ENCODE data around the gene LGALS16. TPM values are rescaled to one million over a fixed set of nuclear protein-coding genes. Genes with fewer than 3 reads are reported as not detected.
"Not testable (repeated sequence)": the region's sequence is repeated elsewhere in the genome, so short reads cannot be mapped to it uniquely, and the experiment has no call there.

The LGALS16 gene, protein sequence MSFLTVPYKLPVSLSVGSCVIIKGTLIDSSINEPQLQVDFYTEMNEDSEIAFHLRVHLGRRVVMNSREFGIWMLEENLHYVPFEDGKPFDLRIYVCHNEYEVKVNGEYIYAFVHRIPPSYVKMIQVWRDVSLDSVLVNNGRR
- not detected for total RNA-seq
- not detected for polyA plus RNA-seq (ENCODE audit: insufficient read depth in 1 of 8, insufficient read length in 8 of 8, low replicate concordance in 1 of 8)
- long read RNA-seq, donor 1: 0 reads
- long read RNA-seq, donor 2: 0 reads
- long read RNA-seq, donor 3: 0 reads
- long read RNA-seq, donor 4: 0 reads
- long read RNA-seq, donor 5: 0 reads
- long read RNA-seq, donor 6: 0 reads
- long read RNA-seq, donor 7: 0 reads
- long read RNA-seq, donor 8: 0 reads
- long read RNA-seq, donor 9: 0 reads
- long read RNA-seq, donor 10: 0 reads
- long read RNA-seq, donor 11: 0 reads

- no peaks in the 10 kb centered on the region for H3K9me3 ChIP-seq (replicated peaks; ENCODE audit: control insufficient read depth, low read depth, low read length)
- no CpG with 5 or more reads among the region's 3 CpGs for WGBS (ENCODE audit: insufficient coverage)
- no peaks in the 10 kb centered on the region for H3K4me1 ChIP-seq (ENCODE audit: control insufficient read depth, insufficient read depth, low read length)
- no peaks in the 10 kb centered on the region for H3K27me3 ChIP-seq (ENCODE audit: control insufficient read depth, insufficient read depth, low read length)
- no peak within 1 kb of the TSS for H3K27ac ChIP-seq (ENCODE audit: low read length)
- no peak for DNase-seq
- H3K36me3 ChIP-seq (ENCODE audit: control insufficient read depth, insufficient read depth, low read length): no peaks in the 10 kb centered on the region
- no peak within 1 kb of the TSS for H3K4me3 ChIP-seq (ENCODE audit: low read length)
Measured at GRCh38 chr19:39655613-39656012, at the start of gene LGALS16. LGALS16 (plus strand) TSS chr19:39655913; CDS start chr19:39655962, 49 bp downstream.

GRCh38 chr19:39607021-39607420 is 48.7 kb upstream of the LGALS16 start:
- 93% methylated on average over 7 of the region's 9 CpGs for WGBS (ENCODE audit: insufficient coverage)
- no peak overlapping the region for H3K27ac ChIP-seq (ENCODE audit: low read length)

DNA sequence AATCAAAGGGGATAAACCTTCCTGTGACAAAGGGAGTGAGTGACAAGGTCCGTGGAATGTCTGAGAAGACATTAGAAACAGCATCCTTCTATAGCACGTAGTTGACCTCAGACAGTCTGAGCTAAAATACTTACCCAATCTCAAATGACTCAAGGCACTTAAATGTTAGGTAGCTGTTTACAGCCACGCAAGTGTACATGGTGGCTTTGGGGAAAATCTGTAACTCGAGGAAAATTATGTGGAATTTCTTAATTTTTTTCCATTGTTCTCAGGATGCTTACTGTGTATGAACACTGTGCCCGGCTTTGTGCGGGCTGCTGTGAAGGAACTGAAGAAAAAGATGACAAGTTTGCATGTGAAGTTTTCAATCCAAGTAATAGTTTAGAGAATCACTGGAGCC is 48.2 kb upstream of the LGALS16 start:
- no peak for DNase-seq
- Histone ChIP-seq H3K4me3 (ENCODE audit: low read length) (no peak overlapping the region), H3K27ac (ENCODE audit: low read length) (no peak overlapping the region), H3K9me3 (replicated peaks; ENCODE audit: control insufficient read depth, low read depth, low read length) (no peaks in the 10 kb centered on the region), H3K27me3 (ENCODE audit: control insufficient read depth, insufficient read depth, low read length) (no peaks in the 10 kb centered on the region), H3K36me3 (ENCODE audit: control insufficient read depth, insufficient read depth, low read length) (no peaks in the 10 kb centered on the region), H3K4me1 (ENCODE audit: control insufficient read depth, insufficient read depth, low read length) (no peaks in the 10 kb centered on the region)
- WGBS (ENCODE audit: insufficient coverage): 20% methylated on average over 1 of the region's 6 CpGs

More at GRCh38 chr19:39607021-39607420, 48.7 kb upstream of the LGALS16 start:
- Histone ChIP-seq H3K27me3 (ENCODE audit: control insufficient read depth, insufficient read depth, low read length) (no peaks in the 10 kb centered on the region), H3K4me3 (ENCODE audit: low read length) (no peak overlapping the region), H3K36me3 (ENCODE audit: control insufficient read depth, insufficient read depth, low read length) (no peaks in the 10 kb centered on the region), H3K9me3 (replicated peaks; ENCODE audit: control insufficient read depth, low read depth, low read length) (no peaks in the 10 kb centered on the region), H3K4me1 (ENCODE audit: control insufficient read depth, insufficient read depth, low read length) (no peaks in the 10 kb centered on the region)
- no peak for DNase-seq

GRCh38 chr19:39613597-39613996 is 42.1 kb upstream of the LGALS16 start:
- 33% methylated on average over 1 of the region's 2 CpGs for WGBS (ENCODE audit: insufficient coverage)
- Histone ChIP-seq H3K27ac (ENCODE audit: low read length) (no peak overlapping the region), H3K9me3 (replicated peaks; ENCODE audit: control insufficient read depth, low read depth, low read length) (no peaks in the 10 kb centered on the region), H3K4me3 (ENCODE audit: low read length) (no peak overlapping the region), H3K4me1 (ENCODE audit: control insufficient read depth, insufficient read depth, low read length) (no peaks in the 10 kb centered on the region), H3K27me3 (ENCODE audit: control insufficient read depth, insufficient read depth, low read length) (no peaks in the 10 kb centered on the region), H3K36me3 (ENCODE audit: control insufficient read depth, insufficient read depth, low read length) (no peaks in the 10 kb centered on the region)
- no peak for DNase-seq

- WGBS (ENCODE audit: insufficient coverage): no CpG with 5 or more reads among the region's 1 CpG
- H3K4me1 ChIP-seq (ENCODE audit: control insufficient read depth, insufficient read depth, low read length): no peaks in the 10 kb centered on the region
- H3K27me3 ChIP-seq (ENCODE audit: control insufficient read depth, insufficient read depth, low read length): no peaks in the 10 kb centered on the region
- DNase-seq: no peak
- no peaks in the 10 kb centered on the region for H3K36me3 ChIP-seq (ENCODE audit: control insufficient read depth, insufficient read depth, low read length)
- H3K4me3 ChIP-seq (ENCODE audit: low read length): no peak overlapping the region
- H3K27ac ChIP-seq (ENCODE audit: low read length): no peak overlapping the region
- H3K9me3 ChIP-seq (replicated peaks; ENCODE audit: control insufficient read depth, low read depth, low read length): no peaks in the 10 kb centered on the region
Measured at GRCh38 chr19:39617745-39618144, 38.0 kb upstream of the LGALS16 start.

DNA sequence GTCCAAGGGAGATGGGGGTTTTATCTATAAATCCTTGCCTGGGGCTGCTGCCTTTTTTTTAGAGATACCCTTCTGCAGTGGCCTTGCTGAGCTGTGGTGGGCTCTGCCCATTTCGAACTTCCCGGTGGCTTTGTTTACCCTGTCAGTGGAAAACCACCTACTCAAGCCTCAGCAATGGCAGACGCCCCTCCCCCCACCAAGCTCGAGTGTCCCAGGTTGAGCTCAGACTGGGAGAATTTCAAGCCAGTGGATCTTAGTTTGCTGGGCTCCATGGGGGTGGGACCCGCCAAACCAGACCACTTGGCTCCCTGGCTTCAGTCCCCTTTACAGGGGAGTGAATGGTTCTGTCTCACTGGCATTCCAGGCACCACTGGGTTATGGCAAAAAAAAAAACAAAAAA is 31.8 kb upstream of the LGALS16 start:
- no peaks in the 10 kb centered on the region for H3K9me3 ChIP-seq (replicated peaks; ENCODE audit: control insufficient read depth, low read depth, low read length)
- H3K4me3 ChIP-seq (ENCODE audit: low read length): no peak overlapping the region
- no peak overlapping the region for H3K27ac ChIP-seq (ENCODE audit: low read length)
- DNase-seq: no peak
- H3K36me3 ChIP-seq (ENCODE audit: control insufficient read depth, insufficient read depth, low read length): no peaks in the 10 kb centered on the region
- WGBS (ENCODE audit: insufficient coverage): 55% methylated on average over 2 of the region's 5 CpGs
- no peaks in the 10 kb centered on the region for H3K27me3 ChIP-seq (ENCODE audit: control insufficient read depth, insufficient read depth, low read length)
- H3K4me1 ChIP-seq (ENCODE audit: control insufficient read depth, insufficient read depth, low read length): no peaks in the 10 kb centered on the region

DNA sequence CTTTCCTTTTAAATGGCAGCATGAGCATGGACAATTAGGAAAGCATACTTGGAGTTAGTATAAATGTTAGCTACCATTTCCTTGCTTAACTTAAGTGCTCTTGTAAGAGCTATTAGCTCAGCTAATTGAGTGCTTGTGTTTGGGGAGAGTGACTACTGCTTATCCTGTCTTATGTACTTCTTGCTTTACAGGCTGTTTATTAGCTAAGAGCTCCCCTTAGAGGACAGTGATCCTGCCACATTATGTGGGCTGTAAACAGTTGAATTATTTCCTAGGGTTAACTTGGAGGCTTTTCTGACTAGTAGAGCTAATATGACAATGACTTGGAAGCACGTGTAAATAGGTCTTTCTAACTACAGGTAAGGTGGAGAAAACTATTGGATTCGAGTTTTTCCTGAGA is 28.1 kb upstream of the LGALS16 start:
- H3K9me3 ChIP-seq (replicated peaks; ENCODE audit: control insufficient read depth, low read depth, low read length); H3K4me3 ChIP-seq (ENCODE audit: low read length); DNase-seq; H3K4me1 ChIP-seq (ENCODE audit: control insufficient read depth, insufficient read depth, low read length); H3K27me3 ChIP-seq (ENCODE audit: control insufficient read depth, insufficient read depth, low read length); H3K27ac ChIP-seq (ENCODE audit: low read length); H3K36me3 ChIP-seq (ENCODE audit: control insufficient read depth, insufficient read depth, low read length): not testable (repeated sequence)
- no CpG with 5 or more reads among the region's 2 CpGs for WGBS (ENCODE audit: insufficient coverage)

DNA sequence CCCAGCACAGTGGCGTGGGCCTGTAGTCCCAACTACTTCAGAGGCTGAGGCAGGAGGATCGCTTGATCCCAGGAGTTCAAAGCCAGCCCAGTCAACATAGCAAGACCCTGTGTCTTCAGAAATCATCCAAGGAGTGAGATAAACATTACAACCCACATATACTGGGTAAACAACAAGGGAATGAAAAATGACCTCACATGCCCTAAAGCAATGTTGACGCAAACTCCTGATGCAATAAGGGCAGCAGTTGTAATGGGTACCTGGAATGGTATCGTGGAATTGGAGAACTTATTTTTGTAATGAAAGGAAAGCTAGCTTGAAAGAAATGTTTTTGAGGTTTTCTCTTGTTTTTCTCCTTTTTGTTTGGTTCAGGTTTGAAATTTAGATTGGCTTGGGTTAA is 24.5 kb upstream of the LGALS16 start:
- H3K27ac ChIP-seq (ENCODE audit: low read length): no peak overlapping the region
- no peaks in the 10 kb centered on the region for H3K27me3 ChIP-seq (ENCODE audit: control insufficient read depth, insufficient read depth, low read length)
- H3K9me3 ChIP-seq (replicated peaks; ENCODE audit: control insufficient read depth, low read depth, low read length): no peaks in the 10 kb centered on the region
- H3K4me1 ChIP-seq (ENCODE audit: control insufficient read depth, insufficient read depth, low read length): no peaks in the 10 kb centered on the region
- H3K36me3 ChIP-seq (ENCODE audit: control insufficient read depth, insufficient read depth, low read length): no peaks in the 10 kb centered on the region
- no peak overlapping the region for H3K4me3 ChIP-seq (ENCODE audit: low read length)
- WGBS (ENCODE audit: insufficient coverage): 52% methylated on average over 2 of the region's 4 CpGs
- no peak for DNase-seq

DNA sequence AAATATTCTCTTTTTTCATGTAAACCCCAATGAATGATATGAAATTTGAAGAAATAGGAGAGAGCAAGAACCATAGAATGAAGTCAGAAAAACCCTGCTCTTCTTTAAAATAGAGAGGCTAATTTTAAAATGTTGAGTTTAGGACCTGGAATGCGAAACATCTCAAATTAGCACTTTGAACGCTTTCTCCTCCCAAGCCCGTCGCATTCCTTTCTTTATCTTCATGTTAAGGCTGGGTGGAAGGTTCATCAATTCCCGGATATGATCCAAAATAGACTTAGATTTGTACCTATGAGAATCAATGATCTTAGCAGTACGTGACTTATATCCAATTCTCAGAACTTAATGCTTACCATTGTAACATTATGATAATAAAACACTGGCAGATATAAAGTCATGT is 24.1 kb upstream of the LGALS16 start:
- no peaks in the 10 kb centered on the region for H3K4me1 ChIP-seq (ENCODE audit: control insufficient read depth, insufficient read depth, low read length)
- no peaks in the 10 kb centered on the region for H3K36me3 ChIP-seq (ENCODE audit: control insufficient read depth, insufficient read depth, low read length)
- no peak overlapping the region for H3K27ac ChIP-seq (ENCODE audit: low read length)
- H3K9me3 ChIP-seq (replicated peaks; ENCODE audit: control insufficient read depth, low read depth, low read length): no peaks in the 10 kb centered on the region
- WGBS (ENCODE audit: insufficient coverage): no CpG with 5 or more reads among the region's 6 CpGs
- no peak overlapping the region for H3K4me3 ChIP-seq (ENCODE audit: low read length)
- no peaks in the 10 kb centered on the region for H3K27me3 ChIP-seq (ENCODE audit: control insufficient read depth, insufficient read depth, low read length)
- DNase-seq: no peak

- Histone ChIP-seq H3K9me3 (replicated peaks; ENCODE audit: control insufficient read depth, low read depth, low read length) (no peaks in the 10 kb centered on the region), H3K27me3 (ENCODE audit: control insufficient read depth, insufficient read depth, low read length) (no peaks in the 10 kb centered on the region), H3K36me3 (ENCODE audit: control insufficient read depth, insufficient read depth, low read length) (no peaks in the 10 kb centered on the region), H3K4me3 (ENCODE audit: low read length) (no peak overlapping the region), H3K27ac (ENCODE audit: low read length) (no peak overlapping the region), H3K4me1 (ENCODE audit: control insufficient read depth, insufficient read depth, low read length) (no peaks in the 10 kb centered on the region)
- WGBS (ENCODE audit: insufficient coverage): 78% methylated on average over 3 of the region's 4 CpGs
- DNase-seq: no peak
Measured at GRCh38 chr19:39637891-39638290, 17.8 kb upstream of the LGALS16 start.

All from muscle of leg (tissue), 16 donors.